Measurements from ENCODE around the gene TMEM163.

- TF ChIP-seq EZH2 (IDR thresholded peaks at IDR 0.05) = no peak
- no peak for TF ChIP-seq CTCF (IDR thresholded peaks at IDR 0.05 in 2 of 3, conservative IDR thresholded peaks at IDR 0.05 in 1 of 3; ENCODE audit: borderline replicate concordance in 1 of 3, insufficient read depth in 1 of 3, low read depth in 2 of 3, low read length in 2 of 3)
- no peak for TF ChIP-seq CEBPB (IDR thresholded peaks at IDR 0.05; ENCODE audit: low read depth)
Observed at GRCh38 chr2:134408386-134408785, 310.4 kb downstream of the TMEM163 start.

Measured in HCT116 (cell line).